HepG2 (cell line): ENCODE data around the gene GPX7. TPM values are rescaled to one million over a fixed set of nuclear protein-coding genes. Genes with fewer than 3 reads are reported as not detected.

ENCODE experiments used
- AHR ChIP-seq: IDR thresholded peaks from 2 replicates; pipeline ENCODE4 v1.6.1; 2018; ENCODE audit warnings: missing genetic modification reagents, missing compliant biosample characterization
- CSRNP2 ChIP-seq: sonication (generic); formaldehyde crosslinking; conservative IDR thresholded peaks from 2 replicates; pipeline ENCODE4 v1.8.0; 2022; ENCODE audit warnings: low read depth, missing genetic modification reagents
- ELF3 ChIP-seq: IDR thresholded peaks from 2 replicates; pipeline ENCODE4 v1.6.1; 2016; ENCODE audit warnings: missing genetic modification reagents, missing compliant biosample characterization
- ETV5 ChIP-seq: IDR thresholded peaks from 2 replicates; pipeline ENCODE4 v1.6.1; 2018; ENCODE audit warnings: missing biosample characterization, missing genetic modification reagents, inconsistent platforms, borderline replicate concordance
- HINFP ChIP-seq: sonication (generic); formaldehyde crosslinking; IDR thresholded peaks from 2 replicates; pipeline ENCODE4 v1.4.0; 2020; ENCODE audit warnings: low read depth, mild to moderate bottlenecking, missing genetic modification reagents
- HOXA3 ChIP-seq: sonication (generic); formaldehyde crosslinking; IDR thresholded peaks from 2 replicates; pipeline ENCODE4 v1.5.0; 2020; ENCODE audit warnings: missing genetic modification reagents
- KDM2A ChIP-seq: sonication (generic); formaldehyde crosslinking; IDR thresholded peaks from 2 replicates; pipeline ENCODE4 v1.4.0; 2020; ENCODE audit warnings: low read depth, missing genetic modification reagents, borderline replicate concordance
- KDM3A ChIP-seq: IDR thresholded peaks from 2 replicates; pipeline ENCODE4 v1.6.1; 2018; ENCODE audit warnings: low read depth, missing compliant biosample characterization
- MAX ChIP-seq: IDR thresholded peaks from 2 replicates; pipeline ENCODE4 v1.6.1; 2012; ENCODE audit warnings: inconsistent platforms
- MXI1 ChIP-seq: IDR thresholded peaks from 3 replicates; pipeline ENCODE4 v1.6.1; 2012; ENCODE audit warnings: low read depth, low read length, inconsistent platforms, borderline replicate concordance
- PBX3 ChIP-seq: sonication (generic); formaldehyde crosslinking; IDR thresholded peaks from 2 replicates; pipeline ENCODE4 v1.8.1; 2023; ENCODE audit warnings: missing genetic modification reagents, inconsistent platforms, borderline replicate concordance
- SALL1 ChIP-seq: sonication (generic); formaldehyde crosslinking; IDR thresholded peaks from 2 replicates; pipeline ENCODE4 v1.8.0; 2022; ENCODE audit warnings: mild to moderate bottlenecking, missing genetic modification reagents
- SAP130 ChIP-seq: IDR thresholded peaks from 2 replicates; pipeline ENCODE4 v1.6.1; 2016; ENCODE audit warnings: low read depth
- ZBTB14 ChIP-seq: sonication (generic); formaldehyde crosslinking; IDR thresholded peaks from 2 replicates; pipeline ENCODE4 v1.4.0; 2020; ENCODE audit warnings: missing genetic modification reagents
- ZBTB4 ChIP-seq: sonication (generic); formaldehyde crosslinking; IDR thresholded peaks from 2 replicates; pipeline ENCODE4 v1.4.0; 2020; ENCODE audit warnings: missing genetic modification reagents, mild to moderate bottlenecking, borderline replicate concordance
- ZBTB7B ChIP-seq: sonication (generic); formaldehyde crosslinking; IDR thresholded peaks from 2 replicates; pipeline ENCODE4 v1.4.0; 2020; ENCODE audit warnings: missing genetic modification reagents
- ZNF292 ChIP-seq: sonication (generic); formaldehyde crosslinking; IDR thresholded peaks from 2 replicates; pipeline ENCODE4 v1.8.1; 2022; ENCODE audit warnings: mild to moderate bottlenecking, low read depth, missing genetic modification reagents, borderline replicate concordance
- ZNF724P ChIP-seq: sonication (generic); formaldehyde crosslinking; IDR thresholded peaks from 2 replicates; pipeline ENCODE4 v1.8.0; 2022; ENCODE audit warnings: missing genetic modification reagents, borderline replicate concordance
- ZNF788 ChIP-seq: sonication (generic); formaldehyde crosslinking; IDR thresholded peaks from 2 replicates; pipeline ENCODE4 v1.5.0; 2020; ENCODE audit warnings: mild to moderate bottlenecking, missing genetic modification reagents, borderline replicate concordance
- polyA plus RNA-seq, 8 experiments: library from polyadenylated mRNA; depleted of rRNA in 3 of 8; stranded (reverse) in 7 of 8; unstranded in 1 of 8; fragments of >200 nt; fragmentation: Illumina TruSeq in 4 of 8; extraction: Trizol in 4 of 8; gene quantifications; 2 replicates each; pipeline versions ENCODE4 v1.2.1 to v1.2.3, GENCODE V29; 2011 to 2016; ENCODE audit warnings: low read depth in 4 of 8, missing spikeins in 1 of 8, mixed read lengths in 1 of 8; ENCODE audit not compliant: insufficient read depth in 1 of 8
- total RNA-seq, 5 experiments: library from RNA; depleted of rRNA; stranded (reverse); fragments of >200 nt; fragmentation: Illumina TruSeq; extraction: Trizol; gene quantifications; 2 replicates each; pipeline ENCODE4 v1.2.3, GENCODE V29; 2016; ENCODE audit warnings: low read depth in 1 of 5

The GPX7 gene
- total and polyA plus RNA-seq, 2 of the 13 experiments (the other 11 are each of a cell fraction or from before 2014, with no cell fraction given) = 14.1 to 16.2 TPM

- TF ChIP-seq HINFP (CRISPR knock-in tag) = no peak
- TF ChIP-seq KDM3A (CRISPR knock-in tag) = no peak
- no peak for TF ChIP-seq ZBTB14 (CRISPR knock-in tag)
- peak; percentile 46; the same call in 1 of the 2 replicates for TF ChIP-seq ZNF292
- TF ChIP-seq SALL1 = peak; percentile 37; the same call in 1 of the 2 replicates
- peak; percentile 41; the same call in 1 of the 2 replicates for TF ChIP-seq MAX
- TF ChIP-seq ELF3 (CRISPR knock-in tag) = peak; percentile 40; the same call in 1 of the 2 replicates
- peak; percentile 22; the same call in 1 of the 2 replicates for TF ChIP-seq KDM2A (CRISPR knock-in tag)
- TF ChIP-seq CSRNP2 (CRISPR knock-in tag) = no peak
- TF ChIP-seq ZNF788 (CRISPR knock-in tag) = no peak
- peak; percentile 26; the same call in 1 of the 3 replicates for TF ChIP-seq MXI1
- no peak for TF ChIP-seq HOXA3 (CRISPR knock-in tag)
- peak; percentile 31; the same call in 1 of the 2 replicates for TF ChIP-seq SAP130 (CRISPR knock-in tag)
- no peak for TF ChIP-seq PBX3 (CRISPR knock-in tag)
- no peak for TF ChIP-seq ZBTB7B (CRISPR knock-in tag)
- TF ChIP-seq ZBTB4 (CRISPR knock-in tag) = no peak
- no peak for TF ChIP-seq AHR
- TF ChIP-seq ETV5 (CRISPR knock-in tag) = peak; percentile 27; the same call in 1 of the 2 replicates
- no peak for TF ChIP-seq ZNF724P (CRISPR knock-in tag)
These were observed 27.1 kb downstream of the GPX7 start (continued) for GRCh38 chr1:52629325-52629643.
